ENCODE data around the gene DCP1A. TPM values are rescaled to one million over a fixed set of nuclear protein-coding genes. Genes with fewer than 3 reads are reported as not detected.

The DCP1A gene
- total and polyA plus RNA-seq, 2 of the 13 experiments (the other 11 are each of a cell fraction or from before 2014, with no cell fraction given) = 14.2 to 41.2 TPM

DNA sequence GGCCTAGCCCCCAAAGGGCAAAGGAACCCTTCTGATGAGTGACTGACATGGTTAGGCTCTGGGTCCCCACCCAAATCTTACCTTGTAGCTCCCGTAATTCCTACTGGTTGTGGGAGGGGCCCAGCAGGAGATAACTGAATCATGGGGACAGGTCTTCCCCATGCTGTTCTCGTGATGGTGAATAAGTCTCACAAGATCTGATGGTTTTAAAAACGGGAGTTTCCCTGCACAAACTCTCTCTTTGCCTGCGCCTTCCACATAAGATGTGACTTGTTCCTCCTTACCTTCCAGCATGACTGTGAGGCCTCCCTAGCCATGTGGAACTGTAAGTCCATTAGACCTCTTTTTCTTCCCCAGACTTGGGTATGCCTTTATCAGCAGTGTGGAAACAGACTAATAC, 108.5 kb downstream of the DCP1A start (continued):
- TF ChIP-seq, protein P1, sequence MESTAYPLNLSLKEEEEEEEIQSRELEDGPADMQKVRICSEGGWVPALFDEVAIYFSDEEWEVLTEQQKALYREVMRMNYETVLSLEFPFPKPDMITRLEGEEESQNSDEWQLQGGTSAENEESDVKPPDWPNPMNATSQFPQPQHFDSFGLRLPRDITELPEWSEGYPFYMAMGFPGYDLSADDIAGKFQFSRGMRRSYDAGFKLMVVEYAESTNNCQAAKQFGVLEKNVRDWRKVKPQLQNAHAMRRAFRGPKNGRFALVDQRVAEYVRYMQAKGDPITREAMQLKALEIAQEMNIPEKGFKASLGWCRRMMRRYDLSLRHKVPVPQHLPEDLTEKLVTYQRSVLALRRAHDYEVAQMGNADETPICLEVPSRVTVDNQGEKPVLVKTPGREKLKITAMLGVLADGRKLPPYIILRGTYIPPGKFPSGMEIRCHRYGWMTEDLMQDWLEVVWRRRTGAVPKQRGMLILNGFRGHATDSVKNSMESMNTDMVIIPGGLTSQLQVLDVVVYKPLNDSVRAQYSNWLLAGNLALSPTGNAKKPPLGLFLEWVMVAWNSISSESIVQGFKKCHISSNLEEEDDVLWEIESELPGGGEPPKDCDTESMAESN (CRISPR knock-in tag; conservative IDR thresholded peaks at IDR 0.05) = no peak
- no peak for TF ChIP-seq SKI (IDR thresholded peaks at IDR 0.05; ENCODE audit: partially characterized antibody)
- no peak for TF ChIP-seq TOPORS (CRISPR knock-in tag; IDR thresholded peaks at IDR 0.05)
- no peak for TF ChIP-seq ZNF749 (CRISPR knock-in tag; IDR thresholded peaks at IDR 0.05; ENCODE audit: borderline replicate concordance)
- no peak for TF ChIP-seq ZFP36L1 (CRISPR knock-in tag; IDR thresholded peaks at IDR 0.05)
- TF ChIP-seq ZBTB3 (CRISPR knock-in tag; IDR thresholded peaks at IDR 0.05; ENCODE audit: borderline replicate concordance, low read depth) = no peak
- TF ChIP-seq, protein P2, sequence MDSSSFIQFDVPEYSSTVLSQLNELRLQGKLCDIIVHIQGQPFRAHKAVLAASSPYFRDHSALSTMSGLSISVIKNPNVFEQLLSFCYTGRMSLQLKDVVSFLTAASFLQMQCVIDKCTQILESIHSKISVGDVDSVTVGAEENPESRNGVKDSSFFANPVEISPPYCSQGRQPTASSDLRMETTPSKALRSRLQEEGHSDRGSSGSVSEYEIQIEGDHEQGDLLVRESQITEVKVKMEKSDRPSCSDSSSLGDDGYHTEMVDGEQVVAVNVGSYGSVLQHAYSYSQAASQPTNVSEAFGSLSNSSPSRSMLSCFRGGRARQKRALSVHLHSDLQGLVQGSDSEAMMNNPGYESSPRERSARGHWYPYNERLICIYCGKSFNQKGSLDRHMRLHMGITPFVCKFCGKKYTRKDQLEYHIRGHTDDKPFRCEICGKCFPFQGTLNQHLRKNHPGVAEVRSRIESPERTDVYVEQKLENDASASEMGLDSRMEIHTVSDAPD (CRISPR knock-in tag; IDR thresholded peaks at IDR 0.05) = no peak
- TF ChIP-seq, protein P3, sequence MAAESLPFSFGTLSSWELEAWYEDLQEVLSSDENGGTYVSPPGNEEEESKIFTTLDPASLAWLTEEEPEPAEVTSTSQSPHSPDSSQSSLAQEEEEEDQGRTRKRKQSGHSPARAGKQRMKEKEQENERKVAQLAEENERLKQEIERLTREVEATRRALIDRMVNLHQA (CRISPR knock-in tag; IDR thresholded peaks at IDR 0.05) = no peak
- no peak for TF ChIP-seq ONECUT2 (CRISPR knock-in tag; IDR thresholded peaks at IDR 0.05)
- no peak for TF ChIP-seq NBN (conservative IDR thresholded peaks at IDR 0.05)
- TF ChIP-seq TCF7 (IDR thresholded peaks at IDR 0.05; ENCODE audit: low read depth) = no peak
